GM23338 (cell line): ENCODE measurements around the gene KCNK10.
"Not testable (repeated sequence)": the region's sequence is repeated elsewhere in the genome, so short reads cannot be mapped to it uniquely, and the experiment has no call there.

Experiments used
- CREB1 ChIP-seq: fragments of 250-450 bp; sonication (Bioruptor Pico); IDR thresholded peaks from 2 replicates; pipeline ENCODE4 v1.5.0; 2020; ENCODE audit warnings: low read depth, mild to moderate bottlenecking, moderate library complexity
- CTCF ChIP-seq, 2 experiments: fragments of 200-600 bp in 1 of 2; sonication (generic) in 1 of 2; conservative IDR thresholded peaks; 2 replicates each; pipeline versions ENCODE4 v1.5.1 to v1.6.1; 2016 to 2017; ENCODE audit warnings: antibody characterized with exemption in 2 of 2, low read depth in 2 of 2, mild to moderate bottlenecking in 2 of 2, moderate library complexity in 1 of 2
- ETS1 ChIP-seq: IDR thresholded peaks from 2 replicates; pipeline ENCODE4 v1.6.1; 2016; ENCODE audit warnings: antibody characterized with exemption
- EZH2 ChIP-seq: fragments of 200-600 bp; sonication (generic); IDR thresholded peaks from one replicate; pipeline ENCODE4 v1.8.0; 2017; ENCODE audit warnings: antibody characterized with exemption, mild to moderate bottlenecking, low read depth; ENCODE audit not compliant: unreplicated experiment
- EZH2phosphoT487 ChIP-seq: fragments of 200-600 bp; sonication (generic); IDR thresholded peaks from one replicate; pipeline ENCODE4 v1.8.1; 2018; ENCODE audit warnings: antibody characterized with exemption; ENCODE audit not compliant: unreplicated experiment
- JUNB ChIP-seq: IDR thresholded peaks from one replicate; pipeline ENCODE4 v1.6.1; 2016; ENCODE audit warnings: antibody characterized with exemption; ENCODE audit not compliant: unreplicated experiment
- POLR2AphosphoS5 ChIP-seq: IDR thresholded peaks from 2 replicates; pipeline ENCODE4 v1.6.1; 2016; ENCODE audit warnings: antibody characterized with exemption, low read depth
- REST ChIP-seq: IDR thresholded peaks from one replicate; pipeline ENCODE4 v1.6.1; 2018; ENCODE audit warnings: antibody characterized with exemption; ENCODE audit not compliant: unreplicated experiment
- ZNF114 ChIP-seq: fragments of 250-450 bp; sonication (Bioruptor Pico); IDR thresholded peaks from 2 replicates; pipeline ENCODE4 v1.5.0; 2020; ENCODE audit warnings: mild to moderate bottlenecking, moderate library complexity
- ZNF331 ChIP-seq: fragments of 250-450 bp; sonication (Bioruptor Pico); IDR thresholded peaks from 2 replicates; pipeline ENCODE4 v1.5.0; 2020; ENCODE audit warnings: low read depth, mild to moderate bottlenecking, moderate library complexity

- TF ChIP-seq REST; CTCF (conservative IDR thresholded peaks at IDR 0.05; ENCODE audit: low read depth in 2 of 2); POLR2AphosphoS5; EZH2; EZH2phosphoT487; ETS1; ZNF331 (CRISPR knock-in tag); JUNB; ZNF114 (CRISPR knock-in tag); CREB1 (CRISPR knock-in tag): not testable (repeated sequence)
These were observed 61.8 kb downstream of the KCNK10 start for GRCh38 chr14:88261302-88261701.
